Activated T-cell treated with anti-CD3 and anti-CD28 coated beads for 1 hour (primary cell): ENCODE measurements around the gene AIFM2.
"Not testable (repeated sequence)": the region's sequence is repeated elsewhere in the genome, so short reads cannot be mapped to it uniquely, and the experiment has no call there.

Experiments
- DNase-seq: peaks from one replicate; pipeline ENCODE4 v3.0.0-alpha.2; 2020; ENCODE audit warnings: low read depth

Gene AIFM2

GRCh38 chr10:70132098-70133029, at the start of gene AIFM2:
AIFM2 (minus strand) TSS chr10:70132825; CDS start chr10:70124084, 8,741 bp downstream.
- peak; percentile 14 for DNase-seq

DNA sequence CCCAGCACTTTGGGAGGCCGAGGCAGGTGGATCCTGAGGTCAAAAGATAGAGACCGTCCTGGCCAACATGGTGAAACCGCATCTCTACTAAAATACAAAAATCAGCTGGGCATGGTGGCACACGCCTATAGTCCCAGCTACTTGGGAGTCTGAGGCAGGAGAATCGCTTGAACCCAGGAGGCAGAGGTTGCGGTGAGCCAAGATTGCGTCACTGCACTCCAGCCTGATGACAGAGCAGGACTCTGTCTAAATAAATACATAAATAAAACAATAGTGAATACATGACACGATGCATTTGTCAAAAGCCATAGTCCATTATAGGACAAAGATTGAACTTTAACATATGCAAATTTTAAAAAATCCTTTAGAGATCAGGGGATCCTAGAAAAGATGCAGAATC, 46.6 kb upstream of the AIFM2 start:
- DNase-seq: not testable (repeated sequence)

DNA sequence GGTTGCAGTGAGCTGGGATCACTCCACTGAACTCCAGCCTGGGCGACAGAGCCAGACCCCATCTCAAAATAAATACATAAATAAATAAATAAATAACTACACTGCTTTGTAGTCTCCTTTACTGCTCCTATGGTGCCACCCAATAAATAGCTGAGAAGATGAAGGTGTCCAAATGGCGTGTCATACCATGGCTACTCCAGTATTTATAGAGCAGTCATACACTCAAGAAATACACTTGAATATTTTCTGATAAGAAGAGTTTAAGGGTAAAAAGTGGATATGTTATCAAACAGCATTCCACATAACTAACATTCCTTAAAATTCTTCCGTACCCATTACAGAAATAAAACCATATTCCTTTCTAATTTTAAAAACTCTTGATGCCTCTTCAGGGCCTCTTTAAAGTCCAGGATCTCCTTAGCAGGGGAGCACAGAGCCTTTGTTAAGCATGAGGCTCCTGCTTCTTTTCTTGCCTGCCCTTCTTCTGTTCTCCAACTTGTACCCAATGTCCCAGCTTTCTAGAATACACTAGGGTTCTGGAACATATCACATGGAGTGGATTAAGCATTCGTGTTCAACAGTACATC, 45.6 kb upstream of the AIFM2 start:
- no peak for DNase-seq

DNA sequence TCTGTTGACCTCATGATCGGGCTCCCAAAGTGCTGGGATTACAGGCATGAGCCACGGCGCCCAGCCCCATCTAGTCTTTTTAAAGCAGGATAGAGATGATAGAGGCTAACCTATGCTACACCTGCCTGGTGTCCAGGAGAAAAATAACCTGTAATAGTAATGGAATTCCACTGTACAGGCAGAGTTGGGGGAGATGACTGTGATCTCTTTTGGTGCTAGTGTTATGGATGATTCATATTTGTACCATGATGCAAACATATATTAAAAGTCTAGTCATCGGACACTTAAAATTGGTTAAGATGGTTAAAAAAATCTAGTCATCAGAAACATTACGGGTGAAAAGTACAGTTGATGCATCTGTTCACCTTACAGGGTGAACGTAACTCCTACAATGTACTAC, 43.8 kb upstream of the AIFM2 start:
- DNase-seq: no peak

- no peak for DNase-seq
These were observed 42.9 kb upstream of the AIFM2 start for GRCh38 chr10:70175516-70175915.

DNA sequence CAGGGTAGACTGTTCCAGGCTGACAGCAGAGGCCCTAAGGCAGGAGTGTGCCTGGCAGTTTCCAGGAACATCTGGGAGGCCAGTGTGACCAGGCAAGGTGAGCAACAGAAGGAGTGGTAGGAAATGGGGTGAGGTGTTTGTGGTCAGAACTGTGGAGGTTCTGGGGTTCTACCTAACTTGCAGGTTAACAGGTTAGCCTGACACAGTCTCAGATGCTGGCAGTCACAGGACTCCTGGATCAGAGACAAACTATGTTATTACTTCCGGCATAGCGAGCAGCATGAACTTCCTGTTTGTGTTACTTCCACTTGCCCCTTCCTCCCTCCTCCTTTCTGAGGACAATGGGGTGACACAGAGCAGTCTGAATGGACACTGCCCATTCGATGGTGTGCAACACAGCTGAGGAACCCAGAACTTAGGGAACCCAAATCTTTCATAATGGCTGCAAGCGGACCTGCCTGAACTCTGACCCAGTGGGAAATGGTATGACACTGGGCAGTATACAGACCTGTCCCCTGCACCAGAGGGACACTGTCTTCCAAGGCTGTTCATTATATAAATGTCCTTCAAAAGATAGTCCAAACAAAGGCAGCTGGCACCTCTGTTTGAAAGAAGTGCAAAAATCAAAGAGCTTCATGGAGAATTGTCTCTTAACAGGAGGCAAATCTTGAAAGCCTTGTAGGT, 41.6 kb upstream of the AIFM2 start:
- no peak for DNase-seq

- no peak for DNase-seq
These were observed 37.2 kb upstream of the AIFM2 start for GRCh38 chr10:70169649-70170364.

DNA sequence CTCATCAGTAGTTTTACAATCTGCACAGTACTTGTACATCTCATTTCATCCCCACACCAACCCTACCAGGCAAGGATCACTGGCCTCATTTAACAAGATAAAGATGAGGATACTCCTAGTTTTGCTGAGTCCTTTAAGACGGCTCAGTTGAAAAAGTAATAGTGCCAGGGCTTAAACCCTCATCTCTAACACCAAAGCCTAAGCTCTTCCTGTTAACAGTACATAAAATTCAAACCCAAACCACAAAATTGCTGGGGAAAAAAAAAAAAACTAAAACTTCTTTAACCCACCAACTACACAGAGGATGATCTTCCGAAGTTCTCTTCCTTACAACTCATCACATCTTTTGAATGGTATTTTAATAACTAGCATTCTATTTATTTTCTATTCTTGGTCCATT, 36.4 kb upstream of the AIFM2 start:
- no peak for DNase-seq

GRCh38 chr10:70167246-70167645, 34.6 kb upstream of the AIFM2 start:
- no peak for DNase-seq

- DNase-seq: no peak
These were observed 33.8 kb upstream of the AIFM2 start for GRCh38 chr10:70166394-70166793.

DNA sequence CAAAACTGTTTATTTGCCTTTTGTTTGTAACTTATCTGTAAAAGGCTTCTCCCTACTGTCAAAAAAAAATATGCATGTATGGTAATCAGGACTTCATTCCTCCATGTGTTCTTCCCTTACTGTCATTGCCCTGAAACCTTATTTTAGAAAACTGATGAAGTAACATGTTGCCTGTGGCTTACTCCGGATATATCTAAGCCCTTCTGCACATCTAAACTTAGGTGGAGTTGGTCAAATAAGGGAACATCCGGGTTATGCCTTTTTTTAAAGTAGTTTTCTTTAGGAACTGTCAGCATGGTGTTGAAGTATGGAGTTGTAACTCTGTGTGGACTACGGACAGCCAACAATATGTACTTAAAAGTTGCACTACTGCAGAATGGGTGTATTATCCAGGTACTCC, 31.5 kb upstream of the AIFM2 start:
- DNase-seq: no peak

DNA sequence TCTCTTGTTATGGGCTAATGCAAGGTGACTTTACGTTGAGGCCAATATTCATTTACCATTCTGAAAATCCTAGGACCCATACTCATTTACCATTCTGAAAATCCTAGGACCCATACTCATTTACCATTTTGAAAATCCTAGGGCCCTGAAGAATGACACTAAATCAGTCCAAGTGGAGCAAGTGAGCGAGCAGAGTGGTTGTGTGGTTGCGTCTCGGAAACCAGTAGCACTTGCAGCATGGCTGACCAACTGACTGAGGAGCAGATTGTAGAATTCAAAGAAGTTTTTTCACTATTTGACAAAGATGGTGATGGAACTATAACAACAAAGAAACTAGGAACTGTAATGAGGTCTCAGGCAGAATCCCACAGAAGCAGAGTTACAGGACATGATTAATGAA, 30.8 kb upstream of the AIFM2 start:
- DNase-seq: no peak

DNA sequence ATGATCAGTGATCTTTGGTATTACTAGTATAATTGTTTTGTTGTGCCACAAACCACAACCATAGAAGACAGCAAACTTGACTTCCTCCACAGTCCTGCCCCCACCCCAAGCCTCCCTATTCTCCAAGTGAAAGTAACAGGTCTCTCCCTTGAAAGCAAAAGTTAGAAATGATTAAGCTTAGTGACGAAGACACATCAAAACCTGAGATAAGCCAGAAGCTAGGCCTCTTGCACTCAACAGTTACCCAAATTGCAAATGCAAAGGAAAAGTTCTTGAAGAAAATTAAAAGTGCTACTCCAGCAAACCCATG, 30.2 kb upstream of the AIFM2 start:
- DNase-seq: no peak

DNA sequence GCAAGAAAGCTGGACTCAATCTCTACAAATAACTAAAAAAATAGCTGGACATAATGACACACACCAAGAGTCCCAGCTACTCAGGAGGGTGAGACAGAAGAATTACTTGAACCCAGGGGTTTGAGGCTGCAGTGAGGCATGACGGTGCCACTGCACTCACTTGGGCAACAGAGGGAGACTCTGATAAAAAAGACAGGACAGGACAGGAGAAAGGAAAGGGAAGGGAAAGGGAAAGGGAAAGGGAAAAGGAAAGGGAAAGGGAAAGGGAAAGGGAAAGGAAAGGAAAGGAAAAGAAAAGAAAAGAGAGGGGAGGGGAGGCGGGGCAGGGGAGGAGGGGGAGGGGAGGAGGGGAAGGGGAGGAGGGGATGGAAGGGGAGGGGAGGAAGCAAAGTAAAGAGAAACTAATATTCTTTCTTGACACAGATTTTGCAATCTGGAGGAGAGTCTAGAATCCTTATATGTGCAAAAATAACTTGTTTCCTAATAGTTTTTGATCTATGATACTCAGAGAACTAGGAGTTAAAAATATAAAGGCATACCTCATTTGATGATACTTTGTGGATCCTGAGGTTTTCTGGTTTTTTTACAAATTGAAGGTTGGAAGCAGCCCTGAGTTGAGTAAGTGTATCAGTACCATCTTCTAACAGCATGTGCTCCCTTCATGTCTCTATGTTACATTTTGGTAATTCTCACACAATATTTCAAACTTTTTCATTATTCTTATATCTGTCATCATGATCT, 29.7 kb upstream of the AIFM2 start:
- DNase-seq: no peak

GRCh38 chr10:70160798-70161197, 28.2 kb upstream of the AIFM2 start:
- DNase-seq: no peak

DNA sequence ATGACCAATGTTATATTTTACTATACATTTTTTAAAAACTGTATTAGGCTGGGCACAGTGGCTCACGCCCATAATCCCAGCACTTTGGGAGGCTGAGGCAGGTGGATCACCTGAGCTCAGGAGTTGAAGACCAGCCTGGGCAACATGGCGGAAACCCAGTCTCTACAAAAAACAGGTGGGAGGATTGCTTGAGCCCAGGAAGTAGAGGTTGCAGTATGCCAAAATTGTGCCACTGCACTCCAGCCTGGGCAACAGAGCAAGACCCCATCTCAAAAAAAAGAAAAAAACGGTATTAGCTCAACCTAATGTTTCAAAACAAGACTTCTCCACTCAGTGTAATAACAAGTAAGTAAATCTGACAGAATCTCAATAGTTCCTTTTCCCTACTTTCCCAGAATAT, 26.7 kb upstream of the AIFM2 start:
- not testable (repeated sequence) for DNase-seq

- no peak for DNase-seq
These were observed 25.5 kb upstream of the AIFM2 start for GRCh38 chr10:70158113-70158512.

- no peak for DNase-seq
These were observed 22.7 kb upstream of the AIFM2 start for GRCh38 chr10:70155255-70155838.

DNA sequence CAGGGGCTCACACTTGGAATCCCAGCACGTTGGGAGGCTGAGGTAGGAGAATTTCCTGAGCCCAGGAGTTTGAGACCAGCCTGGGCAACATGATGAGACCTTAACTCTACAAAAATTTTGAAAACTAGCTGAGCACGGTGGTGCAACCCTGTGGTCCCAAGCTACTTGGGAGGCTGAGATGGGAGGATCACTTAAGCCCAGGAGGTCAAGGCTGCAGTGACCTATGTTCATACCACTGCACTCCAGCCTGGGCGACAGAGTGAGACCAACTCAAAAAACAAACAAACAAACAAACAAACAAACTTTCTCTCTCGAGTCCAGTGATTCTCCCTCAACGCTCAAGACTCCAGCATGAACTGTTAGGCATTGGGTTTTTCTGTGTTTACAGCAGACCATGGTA, 15.9 kb upstream of the AIFM2 start:
- DNase-seq: no peak

DNA sequence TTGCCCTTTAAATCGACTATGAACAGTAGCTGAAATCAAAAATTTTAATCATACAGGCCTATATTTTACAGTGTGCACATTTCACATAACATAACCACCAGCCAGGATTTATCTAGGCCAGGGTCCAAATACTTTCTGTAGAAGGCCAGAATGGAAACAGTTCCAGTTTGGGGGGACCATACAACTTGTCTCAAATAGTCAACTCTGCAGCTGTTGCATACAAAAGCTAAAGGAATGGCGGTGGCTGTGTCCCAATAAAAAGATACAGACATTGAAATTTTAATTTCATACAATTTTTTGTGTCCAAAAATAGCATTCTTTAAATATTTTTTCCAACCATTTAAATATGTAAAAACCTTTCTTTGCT, 14.6 kb upstream of the AIFM2 start:
- no peak for DNase-seq

DNA sequence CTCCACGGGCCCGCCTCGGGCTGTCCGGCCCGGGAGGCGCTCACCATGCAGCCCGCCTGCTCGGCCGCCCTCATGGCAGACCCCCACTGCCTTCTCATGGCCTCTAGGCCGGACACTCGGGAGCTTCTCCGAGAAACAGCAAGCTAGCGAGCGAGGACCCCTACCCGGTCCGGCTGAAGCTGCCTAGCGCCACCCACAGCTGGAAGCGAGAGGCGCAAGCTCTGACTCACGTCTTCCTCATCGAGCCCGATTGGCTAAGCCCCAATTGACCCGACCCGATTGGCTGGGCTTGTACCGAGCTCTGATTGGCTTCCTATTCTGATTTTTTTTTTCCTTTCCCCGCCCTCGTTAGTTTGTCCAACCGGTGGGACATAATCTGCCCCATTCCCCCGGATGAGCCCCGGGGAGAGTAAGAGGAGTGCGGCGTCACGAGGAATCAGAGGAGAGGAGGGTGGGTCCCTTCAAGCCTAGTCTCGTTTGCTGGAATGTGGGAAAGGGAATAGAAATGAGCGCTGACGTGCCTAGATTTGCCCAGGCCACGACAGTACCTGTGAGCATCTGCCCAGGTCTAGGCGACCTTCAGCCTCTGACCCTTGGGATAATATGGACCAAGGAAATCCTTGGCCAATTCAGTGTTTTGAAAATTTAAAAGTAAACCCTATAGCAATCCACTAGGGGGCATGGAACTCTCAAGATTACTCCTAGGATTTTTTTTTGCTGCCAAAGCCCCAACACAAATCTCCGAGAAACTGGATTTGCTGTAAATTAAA, 14.0 kb upstream of the AIFM2 start, which contains the start of gene TYSND1:
TYSND1 (minus strand) TSS at position 212 of the 770 bp plus-strand sequence; CDS start at position 98, 114 bp downstream.
- peak; percentile 84 for DNase-seq
